T-helper 1 cell treated with Interleukin-12 subunit alpha and Interleukin-12 subunit beta and Interleukin-4 antibody, amounts not matched to agents 30 μg/mL and 1 μg/mL, for 36 hours (primary cell): ENCODE measurements around the gene RPS15A.

Source experiments
- H3K27ac Mint-ChIP-seq: one replicate; pipeline ENCODE4 v1.8.0; 2021; ENCODE audit warnings: mild to moderate bottlenecking, mixed read lengths
- H3K27me3 Mint-ChIP-seq: one replicate; pipeline ENCODE4 v1.8.0; 2021; ENCODE audit warnings: low read depth, mixed read lengths
- H3K36me3 Mint-ChIP-seq: one replicate; pipeline ENCODE4 v1.8.0; 2021; ENCODE audit warnings: low read depth, mixed read lengths
- H3K4me1 Mint-ChIP-seq: one replicate; pipeline ENCODE4 v1.8.0; 2021; ENCODE audit warnings: low read depth, mixed read lengths
- H3K4me3 Mint-ChIP-seq: one replicate; pipeline ENCODE4 v1.8.0; 2021; ENCODE audit warnings: mild to moderate bottlenecking, moderate library complexity, mixed read lengths
- H3K9me3 Mint-ChIP-seq: one replicate; pipeline ENCODE4 v1.8.0; 2021; ENCODE audit warnings: mixed read lengths

RPS15A gene

GRCh38 chr16:18789850-18790706 lies at the start of gene RPS15A:
Gene RPS15A (minus strand): TSS chr16:18790334. CDS start chr16:18789113, 1,221 bp downstream.
- Mint-ChIP-seq H3K4me3 (peak within 1 kb of the TSS; percentile 94), H3K36me3 (peaks cover 74% of the 10 kb centered on the region), H3K9me3 (no peaks in the 10 kb centered on the region), H3K4me1 (peaks cover 48% of the 10 kb centered on the region), H3K27ac (peak within 1 kb of the TSS; percentile 91), H3K27me3 (no peaks in the 10 kb centered on the region)

DNA sequence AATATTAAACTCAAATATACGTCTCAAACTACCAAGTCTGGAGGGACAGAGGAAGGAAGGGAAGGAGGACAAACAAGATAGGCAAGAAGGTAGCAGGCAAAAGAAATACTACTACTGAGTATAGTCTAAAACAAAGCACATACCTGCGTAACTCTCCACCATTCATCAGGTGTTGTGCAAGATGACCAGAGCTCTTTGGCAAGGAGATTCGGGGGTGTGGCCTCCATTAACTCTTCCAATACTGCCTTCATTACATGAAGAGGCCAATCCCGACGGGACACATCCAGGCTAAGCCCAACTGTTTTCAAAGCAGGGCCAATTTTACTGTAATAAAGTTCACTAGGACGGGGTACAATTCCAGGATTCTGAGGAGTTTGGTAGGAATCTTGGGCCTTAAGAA lies 49.4 kb upstream of the RPS15A start:
- Mint-ChIP-seq H3K27me3 (no peaks in the 10 kb centered on the region), H3K9me3 (no peaks in the 10 kb centered on the region), H3K4me3 (no peak overlapping the region), H3K36me3 (peaks cover 59% of the 10 kb centered on the region), H3K4me1 (peaks cover 8% of the 10 kb centered on the region), H3K27ac (no peak overlapping the region)

- peaks cover 51% of the 10 kb centered on the region for H3K36me3 Mint-ChIP-seq
- no peak overlapping the region for H3K4me3 Mint-ChIP-seq
Observed at GRCh38 chr16:18836702-18837101, 46.6 kb upstream of the RPS15A start.

DNA sequence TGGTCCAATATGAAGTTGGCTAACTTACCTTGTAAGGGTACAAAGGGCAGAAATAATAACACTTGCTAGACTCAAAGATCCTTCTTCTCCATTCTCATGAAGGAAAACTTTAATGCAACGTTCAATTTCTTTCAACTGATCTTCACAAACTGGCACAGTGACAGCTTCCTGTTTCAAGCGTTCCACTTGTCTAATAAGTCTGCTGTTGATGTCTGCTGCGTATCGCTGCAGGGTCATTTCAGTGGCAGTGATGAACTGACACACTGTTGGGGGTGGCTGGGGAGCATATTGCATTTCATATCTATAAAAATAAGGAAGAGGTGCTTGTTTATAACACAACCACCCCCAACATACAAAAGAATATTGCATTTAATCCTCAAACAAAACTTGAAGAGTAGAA lies 44.7 kb upstream of the RPS15A start:
- no peaks in the 10 kb centered on the region for H3K9me3 Mint-ChIP-seq
- H3K4me3 Mint-ChIP-seq = no peak overlapping the region
- no peaks in the 10 kb centered on the region for H3K27me3 Mint-ChIP-seq
- peaks cover 54% of the 10 kb centered on the region for H3K36me3 Mint-ChIP-seq
- peaks cover 3% of the 10 kb centered on the region for H3K4me1 Mint-ChIP-seq
- H3K27ac Mint-ChIP-seq = no peak overlapping the region

More at GRCh38 chr16:18836702-18837101, 46.6 kb upstream of the RPS15A start:
- Mint-ChIP-seq H3K27ac (peak overlapping the region; percentile 46), H3K9me3 (no peaks in the 10 kb centered on the region), H3K4me1 (peaks cover 3% of the 10 kb centered on the region), H3K27me3 (no peaks in the 10 kb centered on the region)

DNA sequence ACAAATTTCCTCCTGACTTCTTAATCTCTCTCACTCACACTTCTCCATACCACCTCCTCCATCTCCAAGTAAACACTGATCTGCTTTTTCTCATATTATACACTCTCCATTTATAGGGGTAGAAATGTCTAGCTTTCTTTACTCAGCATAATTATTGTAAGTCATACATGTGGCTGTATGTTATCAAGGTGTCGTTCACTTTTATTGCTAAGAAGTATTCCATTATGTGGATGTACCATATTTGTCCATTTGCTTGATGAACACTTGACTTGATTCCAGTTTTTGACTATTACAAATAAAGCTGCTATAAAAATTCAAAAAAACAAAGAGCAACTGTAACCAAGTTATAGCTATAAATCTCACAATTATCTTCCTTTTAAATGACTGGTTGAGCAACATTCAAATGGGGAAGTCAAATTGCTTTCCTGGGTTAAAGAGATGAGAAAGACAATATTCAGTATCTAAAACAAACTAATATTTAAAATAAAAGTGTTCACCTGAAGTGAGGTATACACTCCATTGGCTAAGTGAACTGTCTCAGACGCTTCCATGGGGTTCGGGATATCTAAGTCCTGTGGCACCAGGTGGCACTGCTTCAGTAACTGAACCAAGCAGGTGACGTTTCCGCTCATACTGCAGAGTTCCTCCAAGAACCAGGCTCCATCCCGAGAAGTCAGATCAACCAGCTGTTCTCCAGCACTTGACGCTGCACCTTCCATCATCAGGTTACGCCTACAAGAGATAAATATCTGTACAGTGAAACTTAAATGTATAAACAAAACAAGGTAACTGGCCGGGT lies 43.8 kb upstream of the RPS15A start:
- no peak overlapping the region for H3K27ac Mint-ChIP-seq
- no peak overlapping the region for H3K4me3 Mint-ChIP-seq
- no peaks in the 10 kb centered on the region for H3K27me3 Mint-ChIP-seq
- H3K36me3 Mint-ChIP-seq = peaks cover 57% of the 10 kb centered on the region
- H3K9me3 Mint-ChIP-seq = no peaks in the 10 kb centered on the region
- peaks cover 3% of the 10 kb centered on the region for H3K4me1 Mint-ChIP-seq

DNA sequence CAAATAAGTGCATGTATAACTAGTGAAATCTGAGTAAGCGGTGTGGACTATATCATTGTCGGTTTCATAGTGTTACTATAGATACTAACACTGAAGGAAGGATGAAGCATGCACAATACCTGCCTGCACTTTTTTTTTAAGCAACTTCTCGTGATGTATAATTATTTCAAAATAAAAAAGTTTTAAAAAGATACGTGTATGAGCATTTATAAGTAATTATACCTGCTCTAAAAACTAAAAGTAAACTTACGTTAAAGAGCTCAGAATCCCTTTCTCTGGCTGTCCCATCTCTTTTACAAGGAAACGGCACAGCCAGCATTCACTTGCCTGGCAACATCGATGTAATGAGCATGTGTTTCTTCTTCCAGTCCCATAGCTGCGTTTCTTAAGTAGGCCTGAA lies 42.5 kb upstream of the RPS15A start:
- Mint-ChIP-seq H3K9me3 (no peaks in the 10 kb centered on the region), H3K4me3 (no peak overlapping the region), H3K27ac (no peak overlapping the region), H3K27me3 (no peaks in the 10 kb centered on the region), H3K4me1 (peaks cover 5% of the 10 kb centered on the region), H3K36me3 (peaks cover 58% of the 10 kb centered on the region)

DNA sequence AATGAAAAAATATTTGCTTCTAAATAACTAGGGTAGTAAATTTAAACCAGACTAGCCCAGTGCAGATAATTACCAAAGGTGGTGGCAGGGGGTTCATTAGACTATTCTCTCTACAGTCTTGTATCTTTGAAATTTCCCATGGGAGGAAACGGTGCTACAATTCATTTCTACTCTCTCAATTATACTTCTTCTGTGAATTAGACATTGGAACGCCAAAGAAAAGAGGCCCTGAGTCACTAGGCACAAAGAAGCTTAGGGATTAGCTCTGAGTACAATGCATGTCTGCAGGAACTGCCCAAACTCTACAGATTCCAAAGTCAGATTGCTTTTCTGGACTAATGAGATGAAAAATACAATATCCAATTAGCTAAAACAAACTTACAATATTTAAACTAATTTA lies 41.9 kb upstream of the RPS15A start:
- Mint-ChIP-seq H3K27ac (no peak overlapping the region), H3K4me1 (peaks cover 5% of the 10 kb centered on the region), H3K36me3 (peaks cover 55% of the 10 kb centered on the region), H3K9me3 (no peaks in the 10 kb centered on the region), H3K27me3 (no peaks in the 10 kb centered on the region), H3K4me3 (no peak overlapping the region)

DNA sequence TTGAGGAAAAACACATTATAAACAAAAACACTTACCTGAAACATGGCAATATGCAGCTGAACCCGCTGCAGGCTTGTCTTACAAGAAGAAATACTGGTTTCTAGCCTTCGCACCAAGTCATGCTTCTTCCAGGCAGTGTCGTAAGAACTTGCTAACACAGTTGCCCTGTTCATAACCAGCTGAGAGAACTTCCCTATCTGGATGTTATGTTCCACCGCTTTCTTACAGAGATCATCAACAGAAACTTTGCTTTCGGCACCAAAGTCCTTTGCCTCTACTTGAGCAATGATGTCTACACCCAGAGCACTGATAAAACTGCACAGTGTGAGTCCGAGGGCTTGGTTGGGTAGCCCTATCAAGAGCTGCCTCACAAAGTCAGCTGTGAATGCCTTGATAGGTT lies 39.1 kb upstream of the RPS15A start:
- peaks cover 3% of the 10 kb centered on the region for H3K4me1 Mint-ChIP-seq
- no peaks in the 10 kb centered on the region for H3K27me3 Mint-ChIP-seq
- H3K36me3 Mint-ChIP-seq = peaks cover 42% of the 10 kb centered on the region
- H3K27ac Mint-ChIP-seq = no peak overlapping the region
- no peaks in the 10 kb centered on the region for H3K9me3 Mint-ChIP-seq
- no peak overlapping the region for H3K4me3 Mint-ChIP-seq

DNA sequence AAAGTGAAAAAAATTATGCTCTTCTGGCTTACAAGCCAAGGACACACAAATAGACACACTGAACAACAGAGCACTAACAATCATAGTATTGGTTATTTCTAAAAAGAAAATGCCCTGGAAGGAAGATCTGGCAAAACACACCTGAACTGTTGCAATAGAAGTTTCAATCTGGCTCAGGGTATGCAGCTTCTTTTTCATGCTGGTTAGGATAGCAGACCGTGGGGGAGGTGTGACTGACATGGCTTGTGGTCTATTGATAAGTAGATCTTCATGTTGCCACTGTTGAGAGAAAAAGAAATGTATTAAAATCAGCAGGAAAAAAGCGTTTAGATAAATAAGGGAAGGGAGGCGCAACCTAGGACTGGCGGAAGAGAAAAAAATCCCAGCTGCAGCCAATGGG lies 37.8 kb upstream of the RPS15A start:
- no peaks in the 10 kb centered on the region for H3K9me3 Mint-ChIP-seq
- H3K4me3 Mint-ChIP-seq = no peak overlapping the region
- H3K4me1 Mint-ChIP-seq = peaks cover 3% of the 10 kb centered on the region
- H3K36me3 Mint-ChIP-seq = peaks cover 35% of the 10 kb centered on the region
- no peaks in the 10 kb centered on the region for H3K27me3 Mint-ChIP-seq
- H3K27ac Mint-ChIP-seq = peak overlapping the region; percentile 47

DNA sequence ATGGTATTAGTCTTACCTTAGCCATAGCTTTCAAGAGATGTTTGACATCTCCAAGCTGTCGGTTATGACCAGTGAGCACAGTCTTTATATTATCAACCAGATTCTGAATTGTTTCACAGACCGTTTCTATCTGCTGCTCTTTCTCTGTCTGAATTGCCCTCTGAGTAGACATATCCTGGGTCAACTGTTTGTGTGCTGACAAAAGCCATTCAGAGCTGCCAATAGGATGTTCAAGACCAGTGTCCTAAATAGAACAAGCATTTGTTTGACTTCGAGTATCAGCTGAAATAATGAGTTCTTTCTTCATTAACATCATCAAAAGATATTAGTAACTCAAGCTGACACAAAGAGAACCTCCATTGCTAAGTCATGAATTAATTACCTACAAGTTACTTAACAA lies 26.2 kb upstream of the RPS15A start:
- Mint-ChIP-seq H3K4me3 (no peak overlapping the region), H3K27ac (no peak overlapping the region), H3K9me3 (no peaks in the 10 kb centered on the region), H3K36me3 (peaks cover 39% of the 10 kb centered on the region), H3K27me3 (no peaks in the 10 kb centered on the region), H3K4me1 (peaks cover 9% of the 10 kb centered on the region)

GRCh38 chr16:18811925-18812324 lies 21.8 kb upstream of the RPS15A start:
- H3K4me3 Mint-ChIP-seq = no peak overlapping the region
- no peak overlapping the region for H3K27ac Mint-ChIP-seq
- H3K36me3 Mint-ChIP-seq = peaks cover 57% of the 10 kb centered on the region
- no peaks in the 10 kb centered on the region for H3K4me1 Mint-ChIP-seq
- no peaks in the 10 kb centered on the region for H3K27me3 Mint-ChIP-seq
- no peaks in the 10 kb centered on the region for H3K9me3 Mint-ChIP-seq

GRCh38 chr16:18809165-18809564 lies 19.0 kb upstream of the RPS15A start:
- peaks cover 60% of the 10 kb centered on the region for H3K36me3 Mint-ChIP-seq
- no peak overlapping the region for H3K4me3 Mint-ChIP-seq
- peaks cover 20% of the 10 kb centered on the region for H3K4me1 Mint-ChIP-seq
- no peaks in the 10 kb centered on the region for H3K9me3 Mint-ChIP-seq
- no peak overlapping the region for H3K27ac Mint-ChIP-seq
- H3K27me3 Mint-ChIP-seq = no peaks in the 10 kb centered on the region

- no peak overlapping the region for H3K4me3 Mint-ChIP-seq
- peaks cover 39% of the 10 kb centered on the region for H3K4me1 Mint-ChIP-seq
- H3K27me3 Mint-ChIP-seq = no peaks in the 10 kb centered on the region
- H3K27ac Mint-ChIP-seq = peak overlapping the region; percentile 95
- no peaks in the 10 kb centered on the region for H3K9me3 Mint-ChIP-seq
- peaks cover 48% of the 10 kb centered on the region for H3K36me3 Mint-ChIP-seq
Observed at GRCh38 chr16:18805257-18805773, 15.2 kb upstream of the RPS15A start.

DNA sequence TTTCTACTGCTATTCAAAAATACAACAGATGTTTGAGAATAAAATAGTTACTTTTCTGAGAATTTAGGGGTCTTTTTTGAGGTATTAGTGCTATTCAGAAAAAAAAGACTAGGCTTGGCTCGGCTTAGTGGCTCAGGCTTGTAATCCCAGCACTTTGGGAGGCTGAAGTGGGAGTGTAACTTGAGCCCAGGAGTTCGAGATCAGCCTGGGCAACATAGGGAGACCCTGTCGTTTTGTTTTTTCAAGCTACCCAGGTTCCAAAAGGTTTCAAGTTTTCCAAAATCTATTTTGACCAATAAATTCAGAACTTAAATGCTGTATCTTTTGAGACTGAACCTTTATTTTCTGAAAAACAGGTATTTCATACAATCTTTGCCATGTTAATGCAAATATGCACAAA lies 14.4 kb upstream of the RPS15A start:
- H3K27me3 Mint-ChIP-seq = no peaks in the 10 kb centered on the region
- peaks cover 47% of the 10 kb centered on the region for H3K4me1 Mint-ChIP-seq
- peak overlapping the region; percentile 95 for H3K27ac Mint-ChIP-seq
- no peak overlapping the region for H3K4me3 Mint-ChIP-seq
- H3K36me3 Mint-ChIP-seq = peaks cover 44% of the 10 kb centered on the region
- no peaks in the 10 kb centered on the region for H3K9me3 Mint-ChIP-seq
